Caco-2 (cell line): ENCODE results near the gene GGTLC2. TPM values are rescaled to one million over a fixed set of nuclear protein-coding genes. Genes with fewer than 3 reads are reported as not detected.
A peak's percentile ranks its signal among the peaks of the same experiment; 100 is the strongest.
"Not testable (repeated sequence)": the region's sequence is repeated elsewhere in the genome, so short reads cannot be mapped to it uniquely, and the experiment has no call there.

Experiments used
- BruUV-seq: library from RNA; stranded (reverse); fragments of 400-500 nt; replicated peaks from 2 replicates; lab custom pipeline; 2021; lab: Mats Ljungman, UMichigan
- CTCF ChIA-PET: fragments of 300-600 bp; sonication (Branson Sonifier 250); formaldehyde crosslinking; loops from one replicate; lab custom pipeline; 2022; ENCODE audit warnings: antibody characterized with exemption; lab: Charles Lee
- POLR2A ChIA-PET: fragments of 300-600 bp; sonication (Branson Sonifier 250); formaldehyde crosslinking; loops from one replicate; lab custom pipeline; 2022; ENCODE audit warnings: antibody characterized with exemption; lab: Charles Lee
- DNase-seq, 2 experiments: peaks; one replicate each; pipeline versions ENCODE4 v3.0.0 to v3.0.0-alpha.2; 2020 to 2022
- H3K27me3 ChIP-seq: replicated peaks from 2 replicates; pipeline ENCODE4 v1.6.0; 2011; ENCODE audit warnings: low read length; ENCODE audit not compliant: control insufficient read depth, insufficient read depth
- H3K36me3 ChIP-seq: 2 replicates; pipeline ENCODE4 v1.5.1; 2011; ENCODE audit warnings: low read length; ENCODE audit not compliant: control insufficient read depth, insufficient read depth
- H3K4me1 ChIP-seq: fragments of 250-450 bp; sonication (Bioruptor Pico); 2 replicates; pipeline ENCODE4 v1.5.1; 2020; ENCODE audit warnings: mild to moderate bottlenecking
- H3K4me3 ChIP-seq: 2 replicates; pipeline ENCODE4 v1.5.1; 2011; ENCODE audit warnings: low read depth, mild to moderate bottlenecking, control low read depth, low read length
- H3K9me3 ChIP-seq: fragments of 250-450 bp; sonication (Bioruptor Pico); 2 replicates; pipeline ENCODE4 v1.5.1; 2020; ENCODE audit warnings: mild to moderate bottlenecking, moderate library complexity
- H3K27ac Mint-ChIP-seq: one replicate; pipeline ENCODE4 v1.8.0; 2022; ENCODE audit warnings: mixed read lengths; ENCODE audit not compliant: unreplicated experiment
- H3K27me3 Mint-ChIP-seq: one replicate; pipeline ENCODE4 v1.8.0; 2022; ENCODE audit warnings: mixed read lengths; ENCODE audit not compliant: insufficient read depth, unreplicated experiment
- H3K36me3 Mint-ChIP-seq: one replicate; pipeline ENCODE4 v1.8.0; 2022; ENCODE audit warnings: mild to moderate bottlenecking, mixed read lengths; ENCODE audit not compliant: insufficient read depth, unreplicated experiment
- H3K4me1 Mint-ChIP-seq: one replicate; pipeline ENCODE4 v1.8.0; 2022; ENCODE audit warnings: low read depth, mixed read lengths; ENCODE audit not compliant: unreplicated experiment
- H3K4me3 Mint-ChIP-seq: one replicate; pipeline ENCODE4 v1.8.0; 2022; ENCODE audit warnings: mild to moderate bottlenecking, moderate library complexity, mixed read lengths; ENCODE audit not compliant: unreplicated experiment
- H3K9me3 Mint-ChIP-seq: one replicate; pipeline ENCODE4 v1.8.0; 2022; ENCODE audit warnings: mixed read lengths; ENCODE audit not compliant: unreplicated experiment
- intact Hi-C: fragments of 100-400 bp; cut with micrococcal nuclease; formaldehyde crosslinking; loops from one replicate; pipeline ENCODE4 v1.10.0; 2022; ENCODE audit not compliant: unreplicated experiment
- total RNA-seq: library from RNA; stranded (reverse); gene quantifications from 2 replicates; pipeline ENCODE4 v1.2.3, GENCODE V29; 2022
- TF ChIP-seq, protein P1 (sequence below), 2 experiments: fragments of 200-600 bp in 1 of 2; IDR thresholded peaks; 1 replicate in 1 of 2; 2 replicates in 1 of 2; pipeline versions ENCODE4 v1.5.1 to v1.8.0; 2011 to 2022; ENCODE audit warnings: antibody characterized with exemption in 1 of 2, control low read depth in 1 of 2, inconsistent platforms in 1 of 2, low read depth in 1 of 2, low read length in 1 of 2, mild to moderate bottlenecking in 1 of 2, moderate library complexity in 1 of 2; ENCODE audit not compliant: insufficient read depth in 1 of 2, severe bottlenecking in 1 of 2, unreplicated experiment in 1 of 2

GGTLC2 gene
- total RNA-seq, 1 experiment from 2014 or later, result 0.34 TPM

DNA sequence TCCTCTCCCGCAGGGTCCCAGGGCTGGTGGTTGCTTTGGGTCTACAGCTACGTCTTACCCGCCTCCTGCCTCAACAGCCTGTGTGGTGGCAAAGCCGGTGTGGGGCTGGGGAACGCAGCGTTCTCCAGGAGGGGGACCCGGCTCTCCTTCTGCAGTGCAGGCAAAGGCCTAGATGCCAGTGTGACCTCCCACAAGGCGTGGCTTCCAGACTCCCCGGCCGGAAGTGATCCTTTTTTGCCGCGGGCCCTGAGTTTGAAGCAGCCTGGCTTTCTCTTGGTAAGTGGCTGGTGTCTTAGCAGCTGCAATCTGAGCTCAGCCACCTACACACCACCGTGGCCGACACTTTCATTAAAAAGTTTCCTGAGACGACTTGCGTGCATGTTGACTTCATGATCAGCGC is 6.1 kb upstream of the GGTLC2 start:
- H3K4me3 ChIP-seq, H3K27ac Mint-ChIP-seq, H3K27me3 Mint-ChIP-seq, CTCF ChIA-PET, H3K9me3 Mint-ChIP-seq, intact Hi-C loops, H3K4me1 ChIP-seq, DNase-seq, H3K4me1 Mint-ChIP-seq, H3K27me3 ChIP-seq, H3K4me3 Mint-ChIP-seq, BruUV-seq, H3K36me3 Mint-ChIP-seq, H3K9me3 ChIP-seq, POLR2A ChIA-PET, H3K36me3 ChIP-seq: not testable (repeated sequence)

DNA sequence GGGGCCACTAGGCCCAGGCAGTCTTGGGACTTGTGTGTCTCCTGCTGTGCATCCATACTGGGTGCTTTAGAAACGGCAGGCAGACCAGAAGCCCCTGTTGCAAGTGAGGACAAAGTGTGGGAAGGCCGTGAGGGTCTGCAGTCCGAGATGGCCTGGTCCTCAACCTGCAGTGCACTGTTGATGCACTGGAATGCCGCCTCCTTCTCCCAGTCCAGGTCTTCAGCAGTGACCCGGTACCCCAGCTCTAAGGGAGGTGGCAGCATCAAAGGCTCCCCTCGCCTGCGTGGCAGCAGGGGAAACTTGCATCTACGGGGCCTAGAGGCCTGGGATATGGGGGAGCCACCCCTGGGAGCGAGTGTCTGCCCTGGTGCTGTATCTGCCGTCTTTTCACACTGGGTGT is 2.2 kb upstream of the GGTLC2 start:
- POLR2A ChIA-PET, H3K27ac Mint-ChIP-seq, H3K4me1 Mint-ChIP-seq, H3K36me3 Mint-ChIP-seq, BruUV-seq, H3K27me3 ChIP-seq, H3K4me3 Mint-ChIP-seq, H3K36me3 ChIP-seq, H3K4me1 ChIP-seq, H3K27me3 Mint-ChIP-seq, H3K9me3 Mint-ChIP-seq, CTCF ChIA-PET, H3K4me3 ChIP-seq, H3K9me3 ChIP-seq, intact Hi-C loops, DNase-seq: not testable (repeated sequence)

DNA sequence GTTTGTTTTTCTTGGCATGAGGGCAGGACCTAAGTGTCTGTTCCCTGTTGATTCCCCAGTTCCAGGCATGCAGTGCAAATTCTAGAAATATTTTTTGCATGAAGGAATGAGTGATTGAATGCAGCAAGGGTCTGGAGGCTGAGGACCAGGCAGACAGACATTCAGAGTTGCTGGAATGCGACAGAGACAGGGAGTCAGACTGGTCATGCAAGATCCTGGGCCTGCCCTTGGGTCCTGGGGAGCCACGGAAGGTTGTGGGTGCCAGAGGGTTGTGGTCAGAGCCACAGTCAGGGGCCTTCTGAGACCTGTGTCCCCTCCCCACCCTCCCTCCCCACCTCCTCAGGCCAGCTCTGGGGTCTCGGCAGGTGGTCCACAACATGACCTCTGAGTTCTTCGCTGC is 1.6 kb downstream of the GGTLC2 start:
- POLR2A ChIA-PET, H3K9me3 ChIP-seq, BruUV-seq, DNase-seq, H3K27ac Mint-ChIP-seq, H3K4me3 Mint-ChIP-seq, H3K36me3 ChIP-seq, H3K4me1 ChIP-seq, H3K4me3 ChIP-seq, H3K27me3 Mint-ChIP-seq, intact Hi-C loops, CTCF ChIA-PET, H3K27me3 ChIP-seq, H3K4me1 Mint-ChIP-seq, H3K36me3 Mint-ChIP-seq, H3K9me3 Mint-ChIP-seq: not testable (repeated sequence)

- H3K4me1 ChIP-seq, H3K9me3 Mint-ChIP-seq, H3K9me3 ChIP-seq, H3K4me3 Mint-ChIP-seq, H3K36me3 Mint-ChIP-seq, H3K27me3 ChIP-seq, POLR2A ChIA-PET, DNase-seq, BruUV-seq, intact Hi-C loops, H3K4me3 ChIP-seq, H3K27me3 Mint-ChIP-seq, H3K36me3 ChIP-seq, H3K27ac Mint-ChIP-seq: not testable (repeated sequence)
- TF ChIP-seq, protein P1, sequence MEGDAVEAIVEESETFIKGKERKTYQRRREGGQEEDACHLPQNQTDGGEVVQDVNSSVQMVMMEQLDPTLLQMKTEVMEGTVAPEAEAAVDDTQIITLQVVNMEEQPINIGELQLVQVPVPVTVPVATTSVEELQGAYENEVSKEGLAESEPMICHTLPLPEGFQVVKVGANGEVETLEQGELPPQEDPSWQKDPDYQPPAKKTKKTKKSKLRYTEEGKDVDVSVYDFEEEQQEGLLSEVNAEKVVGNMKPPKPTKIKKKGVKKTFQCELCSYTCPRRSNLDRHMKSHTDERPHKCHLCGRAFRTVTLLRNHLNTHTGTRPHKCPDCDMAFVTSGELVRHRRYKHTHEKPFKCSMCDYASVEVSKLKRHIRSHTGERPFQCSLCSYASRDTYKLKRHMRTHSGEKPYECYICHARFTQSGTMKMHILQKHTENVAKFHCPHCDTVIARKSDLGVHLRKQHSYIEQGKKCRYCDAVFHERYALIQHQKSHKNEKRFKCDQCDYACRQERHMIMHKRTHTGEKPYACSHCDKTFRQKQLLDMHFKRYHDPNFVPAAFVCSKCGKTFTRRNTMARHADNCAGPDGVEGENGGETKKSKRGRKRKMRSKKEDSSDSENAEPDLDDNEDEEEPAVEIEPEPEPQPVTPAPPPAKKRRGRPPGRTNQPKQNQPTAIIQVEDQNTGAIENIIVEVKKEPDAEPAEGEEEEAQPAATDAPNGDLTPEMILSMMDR (IDR thresholded peaks at IDR 0.05; ENCODE audit: insufficient read depth in 1 of 2, low read depth in 1 of 2, low read length in 1 of 2, severe bottlenecking in 1 of 2, unreplicated experiment in 1 of 2), result peak in 1 of 2 experiments; percentile 37
- peaks cover 16% of the 10 kb centered on the region for H3K4me1 Mint-ChIP-seq
- CTCF ChIA-PET, result interaction anchor here (0.6 kb wide), 1 partner anchor 60 kb away, joined by 3 read pairs; no protein-coding TSS in a partner anchor
Observed at GRCh38 chr22:22647952-22648351, 3.5 kb downstream of the GGTLC2 start.

DNA sequence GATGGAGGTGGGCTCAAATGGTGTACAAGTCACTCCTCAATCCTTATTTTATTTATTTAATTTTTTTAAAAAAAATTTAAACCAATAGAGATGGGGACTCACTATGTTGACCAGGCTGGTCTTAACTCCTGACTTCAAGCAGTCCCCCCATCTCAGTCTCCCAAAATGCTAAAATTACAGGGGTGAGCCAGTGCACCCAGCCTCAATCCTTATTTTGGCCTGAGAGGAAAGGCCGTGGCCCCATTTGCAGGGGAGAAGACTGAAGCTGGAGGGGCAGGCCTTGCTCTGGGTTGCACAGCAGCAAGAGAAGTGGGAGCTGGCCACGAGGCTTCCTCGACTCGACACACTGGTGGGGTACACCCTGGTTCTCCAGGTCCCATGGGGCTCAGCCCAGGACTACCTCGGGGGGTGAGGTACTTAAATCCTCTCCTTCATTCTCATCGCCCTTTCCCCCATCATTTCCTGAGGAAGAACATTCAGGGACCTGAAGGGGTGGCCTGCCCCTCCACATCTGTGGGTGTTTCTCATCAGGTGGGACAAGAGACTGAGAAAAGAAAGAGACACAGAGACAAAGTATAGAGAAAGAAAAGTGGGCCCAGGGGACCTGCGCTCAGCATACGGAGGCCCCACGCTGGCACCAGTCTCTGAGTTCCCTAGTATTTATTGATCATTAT is 4.6 kb downstream of the GGTLC2 start:
- DNase-seq, POLR2A ChIA-PET, H3K27me3 Mint-ChIP-seq, H3K36me3 ChIP-seq, H3K9me3 ChIP-seq, H3K4me1 ChIP-seq, H3K9me3 Mint-ChIP-seq, intact Hi-C loops, H3K36me3 Mint-ChIP-seq, H3K4me3 Mint-ChIP-seq, H3K27me3 ChIP-seq, H3K4me3 ChIP-seq, BruUV-seq: not testable (repeated sequence)
- Mint-ChIP-seq H3K27ac (peak overlapping the region; percentile 71), H3K4me1 (peaks cover 16% of the 10 kb centered on the region)
- CTCF ChIA-PET, result interaction anchor here (0.6 kb wide), 1 partner anchor 61 kb away, joined by 3 read pairs; no protein-coding TSS in a partner anchor

GRCh38 chr22:22649761-22650160 is 5.3 kb downstream of the GGTLC2 start:
- DNase-seq, H3K4me3 ChIP-seq, intact Hi-C loops, H3K4me3 Mint-ChIP-seq, H3K9me3 Mint-ChIP-seq, H3K36me3 ChIP-seq, H3K36me3 Mint-ChIP-seq, CTCF ChIA-PET, BruUV-seq, POLR2A ChIA-PET, H3K27me3 ChIP-seq, H3K27me3 Mint-ChIP-seq, H3K9me3 ChIP-seq, H3K4me1 ChIP-seq, H3K27ac Mint-ChIP-seq: not testable (repeated sequence)
- peaks cover 16% of the 10 kb centered on the region for H3K4me1 Mint-ChIP-seq
